BJ (cell line): ENCODE results near the gene KBTBD8. TPM values are rescaled to one million over a fixed set of nuclear protein-coding genes. Genes with fewer than 3 reads are reported as not detected.

Experiments
- CTCF ChIA-PET: fragments of 350-600 bp; formaldehyde crosslinking; extraction: SDS; loops from one replicate; lab custom pipeline; 2021; ENCODE audit warnings: antibody characterized with exemption, inconsistent platforms; lab: Yijun Ruan, JAX
- POLR2A ChIA-PET: fragments of 300-600 bp; sonication (Branson Sonifier 250); formaldehyde crosslinking; extraction: SDS; loops from one replicate; lab custom pipeline; 2021; ENCODE audit warnings: antibody characterized with exemption; lab: Charles Lee
- DNase-seq: peaks from one replicate; pipeline ENCODE4 v3.0.0-alpha.2; 2011; ENCODE audit warnings: low read depth
- H3K27me3 ChIP-seq: 2 replicates; pipeline ENCODE4 v1.6.0; 2011; ENCODE audit warnings: low read length; ENCODE audit not compliant: control insufficient read depth, insufficient read depth
- H3K36me3 ChIP-seq: 2 replicates; pipeline ENCODE4 v1.5.1; 2011; ENCODE audit warnings: low read length; ENCODE audit not compliant: control insufficient read depth, insufficient read depth
- H3K4me3 ChIP-seq: 2 replicates; pipeline ENCODE4 v1.5.1; 2011; ENCODE audit warnings: low read depth, mild to moderate bottlenecking, control low read depth, low read length
- polyA minus RNA-seq: library from RNA; depleted of rRNA, polyadenylated mRNA; stranded (reverse); fragments of >200 nt; gene quantifications from 2 replicates; pipeline ENCODE4 v1.2.3, GENCODE V29; 2011; rRNA and poly(A)+ RNA removed
- polyA plus RNA-seq: library from polyadenylated mRNA; depleted of rRNA; stranded (reverse); fragments of >200 nt; gene quantifications from 2 replicates; pipeline ENCODE4 v1.2.3, GENCODE V29; 2011; rRNA removed
- TF ChIP-seq, protein P1 (sequence below): IDR thresholded peaks from 2 replicates; pipeline ENCODE4 v1.5.1; 2011; ENCODE audit warnings: low read depth, mild to moderate bottlenecking, control low read depth, inconsistent platforms, low read length, moderate library complexity; ENCODE audit not compliant: insufficient read depth

Gene KBTBD8, protein sequence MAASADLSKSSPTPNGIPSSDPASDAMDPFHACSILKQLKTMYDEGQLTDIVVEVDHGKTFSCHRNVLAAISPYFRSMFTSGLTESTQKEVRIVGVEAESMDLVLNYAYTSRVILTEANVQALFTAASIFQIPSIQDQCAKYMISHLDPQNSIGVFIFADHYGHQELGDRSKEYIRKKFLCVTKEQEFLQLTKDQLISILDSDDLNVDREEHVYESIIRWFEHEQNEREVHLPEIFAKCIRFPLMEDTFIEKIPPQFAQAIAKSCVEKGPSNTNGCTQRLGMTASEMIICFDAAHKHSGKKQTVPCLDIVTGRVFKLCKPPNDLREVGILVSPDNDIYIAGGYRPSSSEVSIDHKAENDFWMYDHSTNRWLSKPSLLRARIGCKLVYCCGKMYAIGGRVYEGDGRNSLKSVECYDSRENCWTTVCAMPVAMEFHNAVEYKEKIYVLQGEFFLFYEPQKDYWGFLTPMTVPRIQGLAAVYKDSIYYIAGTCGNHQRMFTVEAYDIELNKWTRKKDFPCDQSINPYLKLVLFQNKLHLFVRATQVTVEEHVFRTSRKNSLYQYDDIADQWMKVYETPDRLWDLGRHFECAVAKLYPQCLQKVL
- polyA plus RNA-seq: 0.31 and 0.49 TPM in 2 replicates
- polyA minus RNA-seq: 0.19 and 0.67 TPM in 2 replicates

DNA sequence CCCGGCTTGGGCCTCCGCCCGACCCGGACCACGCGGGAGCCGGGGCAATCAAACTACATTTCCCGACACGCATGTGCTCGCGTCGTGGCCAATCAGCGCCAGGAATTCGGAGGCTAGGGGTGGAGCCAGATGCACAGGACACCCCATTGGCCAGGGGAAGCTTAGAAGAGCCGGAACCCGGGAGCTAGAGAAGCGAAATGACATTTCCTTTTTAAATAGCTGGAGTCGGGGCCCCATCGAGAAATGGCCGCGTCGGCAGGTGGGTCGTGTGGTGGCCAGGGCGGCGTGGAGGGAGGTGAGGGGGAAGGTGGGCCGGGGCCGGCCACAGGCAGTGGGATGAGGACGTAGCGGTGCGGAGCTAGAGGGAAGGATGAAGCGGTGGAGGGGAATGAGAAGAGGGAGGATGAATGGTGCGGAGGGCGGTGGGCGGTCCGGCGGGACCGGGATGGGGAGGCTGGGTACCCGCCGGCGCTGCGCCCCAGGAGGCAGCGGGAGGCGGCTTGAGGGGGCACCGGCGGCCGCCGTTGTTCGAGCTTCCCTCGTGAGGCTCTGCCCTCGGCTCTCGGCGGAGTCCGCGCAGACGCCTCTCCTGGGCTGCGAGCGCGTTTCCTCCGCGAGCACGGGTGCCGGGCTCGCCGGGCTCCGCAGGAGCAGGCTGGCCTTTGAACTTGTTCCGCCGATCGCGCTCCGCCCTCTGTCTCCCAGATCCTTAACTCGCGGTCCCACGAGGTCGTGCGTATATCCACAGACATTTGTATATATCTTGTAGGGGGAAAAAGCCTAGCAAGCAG is at the start of gene KBTBD8:
TSS of gene KBTBD8 (plus strand) at position 195 of the 791 bp plus-strand sequence. CDS start at position 244, 49 bp downstream.
- DNase-seq: no peak
- Histone ChIP-seq H3K4me3 (peak within 1 kb of the TSS; percentile 70), H3K36me3 (no peaks in the 10 kb centered on the region), H3K27me3 (no peaks in the 10 kb centered on the region)
- CTCF ChIA-PET: interaction anchor here (0.5 to 1.8 kb wide), 6 partner anchors 9 to 1897 kb away, joined by 3 to 8 read pairs (median 3); no protein-coding TSS in a partner anchor
- TF ChIP-seq, protein P1, sequence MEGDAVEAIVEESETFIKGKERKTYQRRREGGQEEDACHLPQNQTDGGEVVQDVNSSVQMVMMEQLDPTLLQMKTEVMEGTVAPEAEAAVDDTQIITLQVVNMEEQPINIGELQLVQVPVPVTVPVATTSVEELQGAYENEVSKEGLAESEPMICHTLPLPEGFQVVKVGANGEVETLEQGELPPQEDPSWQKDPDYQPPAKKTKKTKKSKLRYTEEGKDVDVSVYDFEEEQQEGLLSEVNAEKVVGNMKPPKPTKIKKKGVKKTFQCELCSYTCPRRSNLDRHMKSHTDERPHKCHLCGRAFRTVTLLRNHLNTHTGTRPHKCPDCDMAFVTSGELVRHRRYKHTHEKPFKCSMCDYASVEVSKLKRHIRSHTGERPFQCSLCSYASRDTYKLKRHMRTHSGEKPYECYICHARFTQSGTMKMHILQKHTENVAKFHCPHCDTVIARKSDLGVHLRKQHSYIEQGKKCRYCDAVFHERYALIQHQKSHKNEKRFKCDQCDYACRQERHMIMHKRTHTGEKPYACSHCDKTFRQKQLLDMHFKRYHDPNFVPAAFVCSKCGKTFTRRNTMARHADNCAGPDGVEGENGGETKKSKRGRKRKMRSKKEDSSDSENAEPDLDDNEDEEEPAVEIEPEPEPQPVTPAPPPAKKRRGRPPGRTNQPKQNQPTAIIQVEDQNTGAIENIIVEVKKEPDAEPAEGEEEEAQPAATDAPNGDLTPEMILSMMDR: no peak
- POLR2A ChIA-PET: interaction anchor here (0.6 kb wide), 2 partner anchors 1530 to 1827 kb away, joined by 3 to 12 read pairs; no protein-coding TSS in a partner anchor

DNA sequence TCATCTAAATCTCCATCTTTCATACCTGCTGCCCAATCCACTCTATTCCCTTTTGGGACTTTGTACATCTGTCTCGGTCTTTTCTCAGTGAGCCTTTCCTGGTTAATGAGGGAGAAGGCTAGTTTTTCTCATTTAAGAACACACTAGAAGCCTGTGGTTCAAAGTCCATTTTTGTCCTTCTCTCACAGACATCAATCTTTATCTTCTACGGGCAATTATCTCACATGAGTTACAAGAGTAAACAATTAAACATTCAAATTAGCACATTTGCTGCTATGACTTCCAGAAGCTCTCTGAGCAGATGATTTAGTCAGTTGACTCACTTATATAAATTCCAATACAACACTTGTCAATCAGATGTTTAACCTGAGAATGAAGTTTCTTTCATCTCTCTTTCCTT is 49.3 kb upstream of the KBTBD8 start:
- POLR2A ChIA-PET: no interaction called here
- H3K36me3 ChIP-seq: no peaks in the 10 kb centered on the region
- TF ChIP-seq, protein P1: no peak
- H3K4me3 ChIP-seq: no peak overlapping the region
- CTCF ChIA-PET: interaction anchor here (1.3 kb wide), 1 partner anchor 10 kb away, joined by 4 read pairs; no protein-coding TSS in a partner anchor
- no peak for DNase-seq
- H3K27me3 ChIP-seq: 0 out of 2 replicates have a peak, but pooled peaks cover 1% of the 10 kb centered on the region

DNA sequence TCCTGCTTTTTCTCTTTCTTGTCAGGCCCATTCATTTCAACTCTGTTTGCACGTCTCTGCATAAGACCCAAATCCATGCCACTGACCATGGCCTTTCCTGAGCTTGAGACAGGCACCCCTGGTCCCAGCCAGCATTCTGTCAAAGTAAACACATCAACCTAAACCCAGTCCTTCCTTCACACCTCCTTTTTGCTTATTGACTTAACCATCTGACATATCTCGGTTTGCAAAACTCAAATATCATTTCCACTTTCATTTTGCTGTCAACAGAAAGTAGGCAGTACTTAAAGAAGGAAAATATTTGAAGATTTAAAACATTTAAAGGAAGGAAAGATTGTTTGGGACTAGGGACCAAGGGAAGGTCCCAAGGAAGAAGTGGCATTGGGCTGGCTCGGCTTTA is 48.2 kb upstream of the KBTBD8 start:
- CTCF ChIA-PET: no interaction called here
- no peak overlapping the region for H3K4me3 ChIP-seq
- H3K36me3 ChIP-seq: no peaks in the 10 kb centered on the region
- H3K27me3 ChIP-seq: 0 out of 2 replicates have a peak, but pooled peaks cover 1% of the 10 kb centered on the region
- POLR2A ChIA-PET: no interaction called here
- DNase-seq: no peak
- TF ChIP-seq, protein P1: no peak

DNA sequence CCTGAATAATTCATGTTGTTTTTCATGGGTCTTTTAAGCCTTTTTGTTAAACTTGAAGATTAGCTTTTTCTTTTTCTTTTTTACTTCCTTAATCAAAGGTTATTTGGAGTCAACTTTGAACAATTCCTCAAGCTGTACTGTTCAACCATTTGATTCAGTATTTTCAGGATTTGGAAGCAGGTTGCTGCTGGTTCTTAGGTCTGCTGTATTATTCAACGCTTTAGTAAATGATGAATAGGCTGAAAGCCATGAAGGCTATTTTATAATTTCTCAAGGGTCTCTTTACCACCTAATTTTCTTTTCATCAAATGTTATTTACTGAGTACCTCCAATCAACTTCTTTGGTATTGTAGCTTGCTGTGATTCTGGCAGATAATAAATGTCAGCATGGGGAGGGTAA is 45.8 kb upstream of the KBTBD8 start:
- POLR2A ChIA-PET: no interaction called here
- no peaks in the 10 kb centered on the region for H3K36me3 ChIP-seq
- no peak overlapping the region for H3K4me3 ChIP-seq
- TF ChIP-seq, protein P1: no peak
- CTCF ChIA-PET: interaction anchor here (0.7 to 5.2 kb wide), 3 partner anchors 11 to 19 kb away, joined by 3 to 21 read pairs (median 11); no protein-coding TSS in a partner anchor
- no peak for DNase-seq
- 0 out of 2 replicates have a peak, but pooled peaks cover 1% of the 10 kb centered on the region for H3K27me3 ChIP-seq
